Neural cell (in vitro differentiated cells): ENCODE data around the gene CAMK1D.

ENCODE experiments used
- CTCF ChIP-seq: fragments of 450-650 bp; IDR thresholded peaks from 2 replicates; pipeline ENCODE4 v1.5.1; 2014; ENCODE audit warnings: antibody characterized with exemption, mild to moderate bottlenecking, moderate library complexity; ENCODE audit not compliant: poor library complexity, severe bottlenecking
- EP300 ChIP-seq: fragments of 450-650 bp; conservative IDR thresholded peaks from 2 replicates; pipeline ENCODE4 v1.6.1; 2014; ENCODE audit warnings: antibody characterized with exemption, mild to moderate bottlenecking, moderate library complexity; ENCODE audit not compliant: poor library complexity, severe bottlenecking
- EZH2 ChIP-seq: fragments of 200-600, 300-800 bp; shearing (Covaris generic), sonication (generic); IDR thresholded peaks from 2 replicates; pipeline ENCODE4 v1.6.1; 2014; ENCODE audit warnings: antibody characterized with exemption, low read length, borderline replicate concordance, mild to moderate bottlenecking; ENCODE audit not compliant: insufficient read depth, poor library complexity, severe bottlenecking
- MXI1 ChIP-seq: fragments of 450-650 bp; conservative IDR thresholded peaks from 2 replicates; pipeline ENCODE4 v1.6.1; 2014; ENCODE audit warnings: antibody characterized with exemption, mild to moderate bottlenecking; ENCODE audit not compliant: poor library complexity, severe bottlenecking
- SMC3 ChIP-seq: fragments of 450-650 bp; conservative IDR thresholded peaks from 2 replicates; pipeline ENCODE4 v1.6.1; 2014; ENCODE audit warnings: antibody characterized with exemption, mild to moderate bottlenecking, moderate library complexity; ENCODE audit not compliant: poor library complexity
- TAF1 ChIP-seq: IDR thresholded peaks from 2 replicates; pipeline ENCODE4 v1.6.1; 2012; ENCODE audit warnings: low read depth

- TF ChIP-seq EP300: no peak
- TF ChIP-seq CTCF: no peak
- TF ChIP-seq EZH2: no peak
- no peak for TF ChIP-seq MXI1
- TF ChIP-seq SMC3: no peak
- TF ChIP-seq TAF1: no peak
Observed at GRCh38 chr10:12434277-12434676, 84.9 kb downstream of the CAMK1D start.
